NCI-H526 (cell line): ENCODE data around the gene CHTOP.
A peak's percentile ranks its signal among the peaks of the same experiment; 100 is the strongest.
"Not testable (repeated sequence)": the region's sequence is repeated elsewhere in the genome, so short reads cannot be mapped to it uniquely, and the experiment has no call there.

Experiments used
- DNase-seq, 2 experiments: peaks; one replicate each; lab custom pipeline; 2025; lab: John Stamatoyannopoulos, UW

CHTOP gene

DNA sequence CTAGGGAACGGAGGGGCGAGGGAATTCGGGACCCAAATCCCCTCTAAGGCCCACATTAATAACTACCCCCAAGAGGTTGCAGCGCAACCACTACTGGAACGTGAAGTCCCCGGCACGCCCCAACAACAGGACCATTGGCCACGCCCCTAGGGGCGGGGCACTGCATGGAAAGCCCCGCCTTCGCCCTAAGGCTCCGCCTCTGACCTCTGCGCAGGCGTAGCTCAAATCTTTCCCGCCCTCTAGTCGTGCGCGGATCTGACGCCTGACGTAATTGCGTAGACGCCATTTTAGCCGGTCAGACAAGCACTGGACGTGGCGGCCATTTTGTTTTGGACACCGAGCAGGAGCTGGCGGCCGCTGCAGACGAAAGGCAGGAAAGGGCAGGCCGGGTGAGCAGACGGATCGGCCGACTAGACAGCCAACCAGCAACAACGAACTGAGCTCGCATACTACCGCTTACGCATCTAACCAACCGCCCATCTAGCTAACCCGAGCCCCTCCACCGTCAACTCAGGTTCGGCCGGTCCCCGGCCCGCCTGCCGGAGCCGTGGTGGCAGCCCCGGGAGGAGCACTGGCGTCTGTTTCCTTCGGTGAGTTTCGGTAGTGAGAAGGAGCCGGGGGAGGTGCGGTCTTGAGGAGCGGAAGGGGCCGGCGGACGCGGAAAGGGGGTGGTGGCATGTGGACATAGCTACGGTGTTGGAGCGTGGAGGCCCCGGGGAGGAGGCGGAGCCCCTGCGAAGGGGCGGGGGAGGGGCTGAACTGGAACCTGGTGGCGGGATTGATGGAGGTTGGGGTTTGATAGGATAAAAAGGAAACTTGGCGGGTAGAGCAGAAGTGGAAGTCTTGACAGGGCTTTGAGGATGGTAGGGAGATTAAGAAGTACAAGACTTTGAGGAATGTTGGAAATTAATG, at the start of gene CHTOP:
Gene CHTOP (plus strand): TSS at position 313 of the 912 bp plus-strand sequence. CDS start 2,523 bp downstream, outside the sequence.
- DNase-seq = peak; percentile 99 to 100

DNA sequence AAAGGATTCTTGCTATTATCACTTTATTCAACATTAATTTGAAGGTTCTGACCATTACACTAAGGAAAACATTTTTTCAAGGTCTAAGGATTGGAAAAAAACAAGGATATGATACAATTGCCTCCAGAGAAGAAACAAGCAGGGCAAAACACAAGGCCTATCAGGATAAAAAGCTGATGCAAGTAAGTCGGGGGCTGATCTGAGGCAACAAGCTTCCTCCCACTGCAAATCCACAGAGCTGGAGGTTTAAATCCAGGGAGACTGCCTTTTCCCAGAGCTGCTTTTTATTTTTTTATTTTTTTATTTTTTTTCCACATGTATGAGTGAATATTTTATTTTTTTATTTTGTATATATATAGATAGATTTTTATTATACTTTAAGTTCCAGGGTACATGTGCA, 48.9 kb upstream of the CHTOP start:
- no peak for DNase-seq

DNA sequence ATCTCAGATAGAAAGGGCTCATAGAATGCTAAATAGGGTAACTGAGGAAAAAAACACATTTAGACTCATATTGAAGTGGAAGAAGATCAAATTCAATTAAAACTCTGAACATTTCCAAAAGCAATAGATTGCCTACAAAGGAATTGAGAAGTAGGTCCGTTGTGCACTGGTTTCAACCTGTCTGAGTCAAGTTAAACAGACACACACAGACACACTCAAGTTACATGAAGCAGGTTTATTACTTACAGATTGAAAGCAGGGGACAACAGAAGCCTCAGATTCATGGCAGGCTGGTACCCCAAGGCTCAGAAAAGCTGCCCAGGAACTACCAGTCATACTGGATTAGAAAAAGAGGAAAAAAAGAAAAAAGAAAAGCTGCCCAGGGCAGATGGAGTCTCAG, 47.5 kb upstream of the CHTOP start:
- DNase-seq = no peak

- no peak for DNase-seq
Measured at GRCh38 chr1:153587314-153587713, 46.6 kb upstream of the CHTOP start.

DNA sequence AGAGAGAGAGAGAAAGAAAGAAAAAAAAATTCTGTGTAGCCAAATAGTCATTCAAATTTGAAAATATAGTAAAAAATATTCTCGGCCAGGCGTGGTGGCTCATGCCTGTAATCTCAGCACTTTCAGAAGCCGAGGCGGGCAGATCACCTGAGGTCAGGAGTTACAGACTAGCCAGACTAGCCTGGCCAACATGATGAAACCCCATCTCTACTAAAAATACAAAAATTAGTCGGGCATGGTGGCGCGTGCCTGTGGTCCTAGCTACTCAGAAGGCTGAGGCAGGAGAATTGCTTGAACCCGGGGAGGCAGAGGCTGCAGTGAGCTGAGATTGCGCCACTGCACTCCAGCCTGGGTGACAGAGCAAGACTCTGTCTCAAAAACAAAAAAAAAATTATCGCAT, 45.8 kb upstream of the CHTOP start:
- not testable (repeated sequence) for DNase-seq

- DNase-seq = no peak
Measured at GRCh38 chr1:153588482-153588881, 45.4 kb upstream of the CHTOP start.

GRCh38 chr1:153592748-153593147, 41.1 kb upstream of the CHTOP start:
- no peak for DNase-seq

DNA sequence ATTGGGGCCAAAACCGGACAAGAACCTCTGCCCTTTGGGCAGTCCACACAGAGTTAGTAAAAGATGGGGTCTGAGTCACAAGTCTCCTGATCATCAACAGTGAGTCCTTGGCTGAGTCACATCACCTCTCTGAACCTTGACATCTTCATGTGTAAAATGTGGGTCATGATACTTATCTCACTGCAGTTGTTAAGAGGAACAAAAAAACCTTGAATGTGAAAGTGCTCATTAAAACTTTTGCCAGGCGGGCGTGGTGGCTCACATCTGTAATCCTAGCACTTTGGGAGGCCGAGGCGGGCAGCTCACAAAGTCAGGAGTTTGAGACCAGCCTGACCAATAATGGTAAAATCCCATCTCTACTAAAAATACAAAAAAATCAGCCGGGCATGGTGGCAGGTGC, 36.7 kb upstream of the CHTOP start:
- no peak for DNase-seq

- peak in 1 of 2 experiments; percentile 46 for DNase-seq
Measured at GRCh38 chr1:153598309-153599172, 35.3 kb upstream of the CHTOP start.

- no peak for DNase-seq
Measured at GRCh38 chr1:153599847-153600246, 34.0 kb upstream of the CHTOP start.

DNA sequence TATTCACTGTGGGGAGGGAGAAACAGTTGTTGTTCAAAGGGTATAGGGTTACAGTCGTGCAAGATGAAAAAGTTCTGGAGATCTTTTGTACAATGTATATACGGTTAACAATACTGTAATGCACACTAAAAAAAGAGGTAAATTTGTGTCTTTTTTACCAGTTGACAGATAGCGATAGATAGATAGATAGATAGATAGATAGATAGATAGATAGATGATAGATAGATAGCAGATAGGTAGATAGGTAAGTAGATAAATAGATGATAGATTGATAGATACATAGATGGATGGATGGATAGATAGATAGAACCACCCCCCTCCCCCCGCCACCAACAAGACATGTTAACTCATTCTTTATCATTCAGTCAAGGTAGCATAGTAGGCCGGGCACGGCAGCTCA, 31.1 kb upstream of the CHTOP start:
- no peak for DNase-seq

DNA sequence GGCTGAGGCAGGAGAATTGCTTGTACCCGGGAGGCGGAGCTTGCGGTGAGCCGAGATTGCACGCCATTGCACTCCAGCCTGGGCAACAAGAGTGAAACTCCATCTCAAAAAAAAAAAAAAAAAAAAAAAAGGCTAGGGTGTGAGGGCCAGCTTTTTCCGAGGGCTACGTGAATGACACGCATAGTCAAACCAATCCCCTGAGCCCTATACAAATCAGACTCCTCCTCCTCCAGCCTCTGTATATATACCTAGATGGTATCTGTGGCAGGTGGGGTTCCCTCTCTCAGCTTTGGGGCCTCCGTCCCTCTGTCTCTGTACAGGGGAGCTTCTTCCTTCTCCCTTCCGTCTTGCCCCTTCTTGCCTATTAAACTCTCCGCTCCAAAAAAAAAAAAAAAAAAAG, 27.7 kb upstream of the CHTOP start:
- DNase-seq = no peak

DNA sequence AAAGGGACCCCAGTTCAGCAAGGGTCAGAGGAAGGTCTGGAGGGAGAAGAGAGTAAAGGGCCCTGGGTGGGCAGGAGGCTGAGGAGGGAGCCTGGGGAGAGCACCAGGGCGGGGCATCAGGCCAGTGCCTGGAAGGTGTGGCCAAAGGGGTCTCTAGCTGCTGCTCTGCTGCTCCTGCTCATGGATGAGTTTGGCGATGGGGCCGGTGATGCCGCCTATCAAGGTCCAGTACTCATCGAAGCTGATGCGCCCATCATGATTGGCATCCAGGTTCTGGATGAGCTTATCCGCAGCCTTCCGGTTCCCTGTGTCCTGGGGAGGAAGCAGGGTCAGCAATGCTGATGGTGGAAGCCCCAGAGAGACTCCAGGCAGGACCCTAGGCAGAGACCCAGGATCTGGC, 26.5 kb upstream of the CHTOP start:
- DNase-seq = no peak

DNA sequence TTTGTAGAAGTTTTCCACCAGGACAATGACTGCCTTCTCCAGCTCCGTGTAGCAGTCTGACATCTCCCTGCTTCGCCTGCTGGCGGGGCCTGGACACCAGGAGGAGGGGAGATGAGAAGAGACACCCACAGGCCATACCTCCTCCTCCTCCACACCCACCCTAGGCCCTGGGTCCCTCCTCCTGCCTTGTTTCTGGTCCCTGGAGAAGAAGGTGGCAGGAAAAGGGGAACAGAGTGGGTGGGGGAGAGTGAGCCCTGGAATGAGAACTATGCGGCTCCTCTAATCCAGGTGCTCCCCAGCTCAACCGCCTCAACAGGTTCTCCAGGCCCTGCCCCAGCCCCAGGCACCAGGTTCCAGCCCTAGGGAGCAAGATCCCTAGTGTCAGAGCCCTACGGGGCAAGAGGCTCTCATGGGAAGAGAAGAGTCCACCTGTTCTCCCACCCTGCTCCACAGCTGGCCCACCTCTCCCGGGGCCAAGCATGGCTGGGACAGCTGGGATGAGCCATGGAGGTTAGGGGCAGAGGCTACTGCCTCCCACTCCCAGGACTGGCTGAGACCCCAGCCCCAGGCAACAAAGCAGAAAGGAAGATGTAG, 25.7 kb upstream of the CHTOP start:
- no peak for DNase-seq

DNA sequence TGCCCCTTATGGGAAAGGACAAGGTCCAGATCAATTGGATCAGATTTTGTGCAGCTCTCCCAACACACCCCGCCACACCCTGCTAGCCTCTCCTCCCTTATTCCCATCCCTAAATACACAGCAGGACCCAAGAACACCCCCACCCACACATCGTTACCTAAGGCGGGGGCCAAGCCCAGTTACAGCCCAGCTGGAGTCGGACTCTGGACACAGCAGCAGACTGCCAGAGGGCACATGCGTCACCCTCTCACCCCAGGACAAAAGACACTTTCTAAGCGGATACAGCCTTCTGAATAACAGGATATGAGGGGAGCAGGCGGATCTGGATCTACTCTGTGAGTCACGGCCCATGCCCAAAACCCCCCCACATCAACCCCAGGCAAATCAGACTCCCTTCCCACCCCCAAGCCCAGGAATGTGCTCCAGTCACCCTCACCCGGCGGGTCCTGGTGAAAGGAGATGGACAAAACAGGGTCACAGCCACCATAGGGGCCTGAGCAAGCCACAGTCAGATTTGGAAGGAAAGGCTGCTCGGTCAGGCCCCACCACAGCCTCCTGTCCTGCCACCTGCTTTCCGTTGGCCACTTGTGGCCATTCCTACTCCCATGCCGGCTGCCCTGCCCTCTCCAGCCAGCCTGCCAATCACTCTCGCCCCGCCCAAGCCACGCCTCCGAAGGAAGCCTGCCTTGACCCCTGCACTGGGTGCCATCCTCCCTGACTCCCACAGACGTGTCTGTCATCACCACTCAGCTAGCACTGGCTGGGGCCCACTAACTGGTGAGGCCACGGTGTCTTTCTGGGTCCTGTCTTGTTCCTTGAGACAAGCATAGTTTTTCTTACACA, 24.9 kb upstream of the CHTOP start:
- DNase-seq = no peak

DNA sequence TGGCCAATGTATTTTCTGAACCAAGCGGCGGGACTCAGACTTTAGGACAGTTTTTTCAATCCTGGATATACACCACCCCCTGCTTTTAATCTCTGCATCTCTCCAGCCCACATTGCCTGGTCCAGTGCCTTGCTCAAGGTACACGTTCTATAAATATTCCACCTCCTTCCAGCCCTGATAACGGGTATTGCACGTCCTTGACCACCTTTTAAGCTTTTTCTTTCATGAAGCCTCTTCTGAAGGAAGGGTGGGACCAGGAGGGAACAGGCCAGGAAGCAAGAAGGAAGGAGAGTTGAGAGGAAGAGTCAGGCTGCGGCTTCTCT, 24.3 kb upstream of the CHTOP start:
- DNase-seq = no peak

DNA sequence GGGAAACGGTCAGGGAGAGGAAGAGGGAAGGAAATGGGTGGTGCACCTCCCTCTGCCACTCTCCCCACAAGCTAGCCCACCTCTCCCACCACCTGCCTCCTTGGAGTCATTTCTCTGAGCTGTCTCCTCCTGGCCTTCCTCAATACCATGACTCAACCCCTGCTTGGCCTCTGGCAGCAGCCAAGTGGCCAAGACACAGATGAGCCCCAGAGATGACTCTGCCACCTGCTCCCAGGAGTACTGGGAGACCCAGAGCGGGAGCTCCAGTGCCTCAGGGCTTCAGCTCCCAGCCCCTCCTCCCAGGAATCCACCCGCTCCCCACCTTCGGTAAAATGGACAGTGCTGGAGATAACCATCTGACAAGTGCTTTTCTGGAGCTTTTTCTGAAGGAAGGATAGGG, 23.5 kb upstream of the CHTOP start:
- DNase-seq = no peak

GRCh38 chr1:153610811-153611301, 23.0 kb upstream of the CHTOP start:
- no peak for DNase-seq

DNA sequence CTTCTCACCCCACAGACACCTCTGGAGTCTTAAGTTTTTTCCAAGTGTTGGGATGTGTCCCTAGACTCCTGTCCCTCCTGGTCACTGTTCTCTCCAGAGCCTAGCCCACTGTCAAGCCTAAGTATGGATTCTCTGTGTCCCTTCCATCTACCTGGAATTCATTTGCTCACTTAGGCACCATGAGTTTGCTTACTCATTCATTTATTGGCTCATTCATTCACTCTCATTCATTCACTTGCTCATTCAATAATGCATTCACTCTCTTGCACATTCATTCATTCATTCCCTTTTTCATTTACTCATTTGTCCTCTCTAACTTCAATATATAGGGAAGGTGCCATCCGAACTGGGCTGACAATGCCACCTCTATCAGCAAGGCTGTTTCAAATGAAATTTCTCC, 22.5 kb upstream of the CHTOP start:
- DNase-seq = no peak

DNA sequence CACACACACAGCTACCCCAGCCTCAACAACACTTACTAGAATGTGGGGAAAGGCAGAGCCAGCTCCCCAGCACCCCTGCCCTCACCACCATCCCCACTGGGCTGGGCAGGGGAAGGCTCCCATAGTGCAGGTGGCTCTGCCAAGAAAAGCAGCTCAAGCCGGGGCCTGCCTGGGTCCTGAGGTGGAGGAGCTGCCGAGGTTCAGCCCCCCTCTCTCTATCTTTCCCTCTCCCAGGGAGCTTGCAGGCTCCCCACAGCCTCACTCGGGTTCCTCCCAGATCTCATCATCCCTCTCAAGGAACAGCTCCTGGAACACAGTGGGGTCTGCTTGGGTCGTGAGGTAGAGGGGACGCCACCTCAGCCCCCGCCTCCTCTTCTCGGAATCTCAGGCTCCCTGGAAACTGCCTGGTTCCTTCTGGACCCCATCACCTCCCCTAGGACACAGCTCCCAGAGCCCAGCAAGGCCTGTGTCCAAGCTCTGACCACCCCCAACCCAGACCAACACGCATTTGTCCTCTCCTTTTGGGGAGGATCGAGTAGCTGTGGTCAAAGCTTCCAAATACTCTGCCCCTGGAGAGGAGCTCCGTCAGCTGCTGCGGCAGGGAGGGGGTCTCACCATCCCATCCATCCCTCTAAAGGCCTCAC, 21.6 kb upstream of the CHTOP start:
- DNase-seq = no peak

DNA sequence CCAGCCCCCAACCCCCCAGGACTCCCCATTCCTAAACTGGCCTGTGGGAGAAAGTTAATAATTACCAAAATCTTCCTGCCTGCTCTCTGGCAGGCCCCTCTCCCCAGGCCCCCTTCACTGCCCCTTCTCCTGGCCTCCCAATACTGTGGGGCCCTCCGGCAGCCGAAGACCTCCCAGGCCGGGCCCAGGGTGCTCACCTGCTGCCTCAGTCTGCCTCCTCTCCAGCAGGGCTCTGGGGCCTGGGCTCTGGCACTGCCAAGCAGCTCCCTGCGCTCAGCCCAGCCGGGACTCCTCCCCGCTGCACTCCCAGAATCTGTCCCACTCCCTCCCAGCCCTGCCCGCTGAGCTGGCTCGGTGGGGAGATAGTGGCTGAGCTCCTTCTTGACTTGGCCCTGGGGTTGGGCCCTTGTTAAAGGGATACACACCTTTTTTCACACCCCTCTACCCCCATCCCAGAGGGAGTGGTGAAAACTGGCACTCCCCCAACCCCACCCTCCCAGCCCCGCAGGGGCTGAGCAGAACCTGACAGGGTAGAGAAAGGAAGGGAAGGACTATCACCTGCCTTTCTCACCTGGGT, 21.0 kb upstream of the CHTOP start, which contains the start of gene S100A16:
Gene S100A16 (minus strand): TSS at position 383 of the 577 bp plus-strand sequence. CDS start 4,986 bp downstream, outside the sequence.
- peak in 1 of 2 experiments; percentile 65 for DNase-seq
